Right cardiac atrium (tissue), 5 donors: ENCODE results near the gene JAZF1. TPM values are rescaled to one million over a fixed set of nuclear protein-coding genes. Genes with fewer than 3 reads are reported as not detected.

ENCODE experiments used
- ATAC-seq, 2 donors: fragments of 200-7000 bp; cut with Tn5 transposase; one replicate each; pipeline versions ENCODE4 v1.8.0 to v1.9.1; 2020; ENCODE audit warnings: moderate library complexity in 2 of 2, mild to moderate bottlenecking in 1 of 2
- DNase-seq, 3 donors: peaks; one replicate each; pipeline ENCODE4 v3.0.0-alpha.2; 2020
- H3K27ac ChIP-seq: one replicate; pipeline ENCODE4 v1.5.1; 2013; ENCODE audit warnings: mild to moderate bottlenecking, low read length, control low read depth, moderate library complexity
- H3K27me3 ChIP-seq: one replicate; pipeline ENCODE4 v1.6.1; 2013; ENCODE audit not compliant: control insufficient read depth, insufficient read depth
- H3K4me1 ChIP-seq: one replicate; pipeline ENCODE4 v1.6.1; 2013; ENCODE audit warnings: low read length; ENCODE audit not compliant: control insufficient read depth, insufficient read depth
- H3K4me3 ChIP-seq: one replicate; pipeline ENCODE4 v1.5.1; 2013; ENCODE audit warnings: low read length, control low read depth
- H3K9me3 ChIP-seq: one replicate; pipeline ENCODE4 v1.6.1; 2013; ENCODE audit warnings: low read length; ENCODE audit not compliant: control insufficient read depth
- WGBS: extraction: QIAGEN DNeasy Blood & Tissue Kit; methylation state at CpG from one replicate; pipeline ENCODE4 v1.1.7; 2013; 5-methylcytosine and 5-hydroxymethylcytosine counted together
- intact Hi-C, 4 donors: fragments of 100-400 bp; cut with DNase I; formaldehyde crosslinking; loops; one replicate each; pipeline versions ENCODE4 v1.11.0 to v1.14.0; 2022 to 2023
- polyA plus RNA-seq: library from polyadenylated mRNA; stranded (reverse); fragments of 200-250 nt; gene quantifications from one replicate; pipeline ENCODE4 v1.2.3, GENCODE V29; 2013
- total RNA-seq, 4 donors: library from RNA; stranded (reverse); fragmentation: NEBNext Ultra II Directional; extraction: Animal tissue kit (Norgen Biotek cat#: 25700); gene quantifications; one replicate each; pipeline ENCODE4 v1.2.1, GENCODE V29; 2021
- donor health status: healthy with polysubstance abuse.
- donor health status: DM: no; HTN: yes; CAD: no.
- donor health status: DM: no; HTN: no; CAD: no.
- donor health status: DM: no; HTN: yes; CAD: no; lungs with severe emphysema.
- donor health status: DM: yes; HTN: yes; CAD: no.

JAZF1 gene
- total and polyA plus RNA-seq, 5 donors = 12.9 to 27.4 (median 23.9) TPM

DNA sequence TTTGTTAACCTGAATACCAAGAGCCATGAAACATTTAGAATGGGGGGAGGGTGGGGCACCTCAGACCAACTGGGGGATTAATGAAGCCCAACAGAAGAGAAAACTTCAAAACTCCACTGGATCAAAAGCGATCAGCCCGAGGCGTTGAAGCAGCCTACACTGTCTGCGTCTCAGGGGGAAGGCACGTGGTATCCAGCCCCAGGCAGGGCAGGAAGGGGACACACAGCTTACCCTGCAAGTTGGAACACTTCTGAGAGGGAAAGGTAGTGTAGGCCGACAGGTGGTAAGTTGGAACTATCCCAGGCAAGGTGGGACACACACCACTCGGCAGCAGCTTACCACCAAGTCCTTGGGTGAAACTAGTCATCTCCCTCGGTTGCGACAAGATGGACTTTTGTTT is 337.7 kb downstream of the JAZF1 start:
- Histone ChIP-seq H3K27me3 (no peaks in the 10 kb centered on the region), H3K27ac (no peak overlapping the region), H3K4me1 (no peaks in the 10 kb centered on the region), H3K4me3 (no peak overlapping the region), H3K9me3 (no peaks in the 10 kb centered on the region)
- ATAC-seq (no peak), DNase-seq (no peak)
- WGBS = 87% methylated on average over 9 of the region's 9 CpGs
- intact Hi-C loops = no loop called here

DNA sequence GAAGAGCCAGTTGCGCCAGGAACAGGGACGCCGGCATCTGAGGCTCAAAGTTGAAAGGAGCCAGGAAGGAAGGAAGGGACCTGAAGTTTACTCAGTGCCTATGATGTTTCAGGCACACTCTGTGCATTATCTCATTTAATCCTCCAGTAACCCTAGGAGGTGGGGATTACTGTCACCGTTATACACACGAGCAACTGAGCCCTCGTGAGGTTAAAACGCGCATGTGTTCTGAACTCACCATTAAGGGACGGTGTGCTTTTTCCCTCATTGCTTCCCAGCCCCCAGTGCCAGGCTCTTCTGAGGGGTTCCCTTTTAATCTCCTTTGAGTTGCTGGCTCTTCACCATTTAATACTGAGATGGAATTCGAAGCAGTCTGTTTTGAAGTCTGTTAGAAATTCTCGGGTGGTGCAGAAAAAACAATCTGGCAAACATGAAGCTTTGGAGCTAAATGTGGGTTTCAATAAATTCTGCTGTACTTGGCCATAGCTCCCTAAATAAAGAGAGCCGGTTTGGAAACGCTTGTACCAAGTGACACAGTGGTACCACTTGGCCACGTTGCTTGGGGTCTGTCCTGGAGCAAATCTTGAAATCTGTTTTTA is 338.4 kb downstream of the JAZF1 start:
- H3K9me3 ChIP-seq = no peaks in the 10 kb centered on the region
- no peak overlapping the region for H3K27ac ChIP-seq
- DNase-seq (no peak), ATAC-seq (no peak)
- intact Hi-C loops = no loop called here
- no peaks in the 10 kb centered on the region for H3K4me1 ChIP-seq
- H3K4me3 ChIP-seq = no peak overlapping the region
- 67% methylated on average over 14 of the region's 14 CpGs for WGBS
- no peaks in the 10 kb centered on the region for H3K27me3 ChIP-seq

GRCh38 chr7:27840760-27841364 is 339.7 kb downstream of the JAZF1 start:
- no peak for ATAC-seq
- WGBS = 94% methylated on average over 18 of the region's 18 CpGs

DNA sequence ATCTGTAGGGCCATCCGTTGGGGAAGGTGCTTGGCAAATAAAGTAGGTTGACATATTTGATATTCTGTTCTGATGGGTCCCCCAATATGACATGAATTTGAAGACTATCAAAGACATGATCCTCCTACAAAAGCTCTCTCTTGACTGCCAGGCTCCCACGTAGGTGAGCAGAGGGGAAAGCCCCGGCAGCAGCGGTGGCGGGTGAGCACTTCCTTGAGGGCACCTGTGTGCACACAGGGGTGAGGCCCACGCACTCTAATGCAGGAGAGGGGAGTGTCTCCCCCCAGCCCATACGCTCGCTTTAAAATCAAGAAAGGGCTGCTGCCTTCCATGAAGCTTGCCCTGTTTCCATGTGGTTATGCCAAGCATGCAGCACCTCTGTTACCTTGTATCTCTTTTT is 340.3 kb downstream of the JAZF1 start:
- no peaks in the 10 kb centered on the region for H3K4me1 ChIP-seq
- 89% methylated on average over 8 of the region's 8 CpGs for WGBS
- H3K27me3 ChIP-seq = no peaks in the 10 kb centered on the region
- no peak overlapping the region for H3K4me3 ChIP-seq
- ATAC-seq (no peak), DNase-seq (no peak)
- no peak overlapping the region for H3K27ac ChIP-seq
- no peaks in the 10 kb centered on the region for H3K9me3 ChIP-seq
- intact Hi-C loops = no loop called here

More at GRCh38 chr7:27840760-27841364, 339.7 kb downstream of the JAZF1 start:
- H3K27me3 ChIP-seq = no peaks in the 10 kb centered on the region
- no peaks in the 10 kb centered on the region for H3K4me1 ChIP-seq
- H3K27ac ChIP-seq = no peak overlapping the region
- no peak overlapping the region for H3K4me3 ChIP-seq
- intact Hi-C loops = no loop called here
- no peaks in the 10 kb centered on the region for H3K9me3 ChIP-seq
- DNase-seq = no peak

GRCh38 chr7:27839099-27839498 is 341.5 kb downstream of the JAZF1 start:
- Histone ChIP-seq H3K4me1 (peaks cover 3% of the 10 kb centered on the region), H3K27ac (no peak overlapping the region), H3K4me3 (no peak overlapping the region), H3K9me3 (no peaks in the 10 kb centered on the region), H3K27me3 (no peaks in the 10 kb centered on the region)
- ATAC-seq (no peak), DNase-seq (no peak)
- WGBS = 86% methylated on average over 10 of the region's 10 CpGs
- intact Hi-C loops = no loop called here

- ATAC-seq (no peak), DNase-seq (no peak)
- Histone ChIP-seq H3K4me3 (no peak overlapping the region), H3K4me1 (peaks cover 4% of the 10 kb centered on the region), H3K27me3 (no peaks in the 10 kb centered on the region), H3K9me3 (no peaks in the 10 kb centered on the region), H3K27ac (no peak overlapping the region)
- intact Hi-C loops = no loop called here
- WGBS = 98% methylated on average over 2 of the region's 2 CpGs
Measured at GRCh38 chr7:27836536-27836935, 344.1 kb downstream of the JAZF1 start.

- Histone ChIP-seq H3K4me3 (no peak overlapping the region), H3K27ac (peak overlapping the region; percentile 87), H3K4me1 (peaks cover 4% of the 10 kb centered on the region), H3K27me3 (no peaks in the 10 kb centered on the region), H3K9me3 (no peaks in the 10 kb centered on the region)
- 50% methylated on average over 7 of the region's 7 CpGs for WGBS
- DNase-seq (no peak), ATAC-seq (peak; percentile 67 to 69)
- intact Hi-C loops = no loop called here
Measured at GRCh38 chr7:27835376-27835775, 345.2 kb downstream of the JAZF1 start.

- no peak overlapping the region for H3K4me3 ChIP-seq
- no peaks in the 10 kb centered on the region for H3K27me3 ChIP-seq
- peak; percentile 72 to 87 for ATAC-seq
- DNase-seq = peak in 1 of 3 donors; percentile 40
- H3K4me1 ChIP-seq = peaks cover 4% of the 10 kb centered on the region
- 74% methylated on average over 7 of the region's 7 CpGs for WGBS
- peak overlapping the region; percentile 93 for H3K27ac ChIP-seq
- no peaks in the 10 kb centered on the region for H3K9me3 ChIP-seq
- intact Hi-C loops = no loop called here
Measured at GRCh38 chr7:27834179-27834921, 346.2 kb downstream of the JAZF1 start.

DNA sequence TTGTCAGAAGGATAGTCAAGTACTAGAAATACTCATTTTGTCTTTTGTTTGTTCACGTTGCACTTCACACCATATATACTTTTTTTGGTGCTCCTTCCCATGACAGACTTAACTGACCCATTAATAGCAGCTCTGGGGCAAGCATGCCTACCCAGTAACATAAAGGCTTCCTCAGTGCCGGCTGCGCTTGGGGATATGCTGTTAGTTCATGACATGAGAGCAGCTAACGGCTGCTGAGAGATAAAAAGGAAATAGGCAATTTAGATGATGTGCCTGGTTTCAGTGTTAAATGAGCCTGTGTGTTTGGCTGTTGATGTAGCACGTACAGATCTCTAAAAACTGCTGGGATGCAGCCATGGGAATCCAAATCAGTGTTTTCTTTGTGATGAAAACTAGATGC is 354.2 kb downstream of the JAZF1 start:
- no peaks in the 10 kb centered on the region for H3K4me1 ChIP-seq
- WGBS = 40% methylated on average over 5 of the region's 5 CpGs
- peak in 1 of 3 donors; percentile 36 for DNase-seq
- H3K4me3 ChIP-seq = no peak overlapping the region
- no peaks in the 10 kb centered on the region for H3K9me3 ChIP-seq
- no peak overlapping the region for H3K27ac ChIP-seq
- no peak for ATAC-seq
- intact Hi-C loops = no loop called here
- no peaks in the 10 kb centered on the region for H3K27me3 ChIP-seq

- Histone ChIP-seq H3K27me3 (no peaks in the 10 kb centered on the region), H3K9me3 (no peaks in the 10 kb centered on the region), H3K4me3 (no peak overlapping the region), H3K27ac (no peak overlapping the region), H3K4me1 (no peaks in the 10 kb centered on the region)
- 43% methylated on average over 2 of the region's 2 CpGs for WGBS
- intact Hi-C loops = no loop called here
- ATAC-seq (peak in 1 of 2 donors; percentile 48), DNase-seq (no peak)
Measured at GRCh38 chr7:27825891-27826290, 354.7 kb downstream of the JAZF1 start.

- H3K27ac ChIP-seq = no peak overlapping the region
- H3K4me3 ChIP-seq = no peak overlapping the region
- no peak for DNase-seq
- no peak for ATAC-seq
- H3K4me1 ChIP-seq = no peaks in the 10 kb centered on the region
- no peaks in the 10 kb centered on the region for H3K27me3 ChIP-seq
- WGBS = 79% methylated on average over 2 of the region's 2 CpGs
- H3K9me3 ChIP-seq = no peaks in the 10 kb centered on the region
- intact Hi-C loops = no loop called here
Measured at GRCh38 chr7:27822245-27822644, 358.4 kb downstream of the JAZF1 start.
